ENCODE data around the gene MYL7. TPM values are rescaled to one million over a fixed set of nuclear protein-coding genes. Genes with fewer than 3 reads are reported as not detected.

Gene MYL7
- total RNA-seq, 1 experiment from 2014 or later, result not detected

DNA sequence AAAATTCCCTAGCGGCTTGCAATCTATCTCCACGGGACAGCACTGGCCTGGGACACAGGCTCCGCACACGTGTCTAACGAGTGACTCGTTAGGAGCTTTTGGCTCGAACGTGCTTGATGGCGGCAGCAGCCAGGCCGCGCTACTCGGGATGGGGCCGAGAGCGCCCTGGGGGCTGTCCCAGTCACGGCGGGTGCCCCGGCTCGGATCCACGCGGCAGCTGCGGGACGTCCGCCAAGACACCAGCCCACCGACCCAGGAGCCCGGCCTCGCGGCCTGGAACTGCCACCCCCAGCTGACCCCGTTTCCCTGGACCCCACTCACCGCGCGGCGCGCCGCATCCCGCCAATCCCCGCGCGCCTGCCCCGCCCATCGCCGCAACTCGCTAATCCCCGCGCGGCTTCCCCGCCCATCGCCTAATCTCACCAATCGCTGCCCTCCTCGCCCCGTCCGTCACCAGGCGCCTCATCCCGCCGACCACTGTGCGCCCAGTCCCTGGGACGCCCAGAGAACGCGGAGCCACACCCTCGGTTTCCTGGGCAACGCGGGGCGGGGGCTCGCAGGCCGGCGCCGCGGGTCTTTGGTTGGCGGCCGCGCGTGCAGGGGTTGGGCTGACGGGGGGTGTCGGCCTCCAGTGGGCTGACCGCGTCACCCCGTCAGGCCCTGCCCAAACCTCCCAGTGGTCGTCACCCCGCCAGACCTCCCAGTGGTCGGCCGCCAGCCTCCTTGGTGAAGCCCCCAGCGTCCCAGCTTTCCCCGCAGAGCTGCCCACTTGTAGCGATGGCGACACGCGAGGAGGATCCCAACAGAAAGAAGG lies 17.7 kb downstream of the MYL7 start, which contains the start of gene POLD2:
Gene POLD2, minus strand, starts transcription at position 359 of the 814 bp plus-strand sequence. CDS start 1,495 bp downstream, outside the sequence.
- no TSS peak for BruUV-seq (replicated peaks)
- H3K27ac ChIP-seq (ENCODE audit: low read depth, low read length), result peak within 1 kb of the TSS; percentile 73
- CTCF ChIA-PET, result no interaction called here
- TF ChIP-seq, protein P1, sequence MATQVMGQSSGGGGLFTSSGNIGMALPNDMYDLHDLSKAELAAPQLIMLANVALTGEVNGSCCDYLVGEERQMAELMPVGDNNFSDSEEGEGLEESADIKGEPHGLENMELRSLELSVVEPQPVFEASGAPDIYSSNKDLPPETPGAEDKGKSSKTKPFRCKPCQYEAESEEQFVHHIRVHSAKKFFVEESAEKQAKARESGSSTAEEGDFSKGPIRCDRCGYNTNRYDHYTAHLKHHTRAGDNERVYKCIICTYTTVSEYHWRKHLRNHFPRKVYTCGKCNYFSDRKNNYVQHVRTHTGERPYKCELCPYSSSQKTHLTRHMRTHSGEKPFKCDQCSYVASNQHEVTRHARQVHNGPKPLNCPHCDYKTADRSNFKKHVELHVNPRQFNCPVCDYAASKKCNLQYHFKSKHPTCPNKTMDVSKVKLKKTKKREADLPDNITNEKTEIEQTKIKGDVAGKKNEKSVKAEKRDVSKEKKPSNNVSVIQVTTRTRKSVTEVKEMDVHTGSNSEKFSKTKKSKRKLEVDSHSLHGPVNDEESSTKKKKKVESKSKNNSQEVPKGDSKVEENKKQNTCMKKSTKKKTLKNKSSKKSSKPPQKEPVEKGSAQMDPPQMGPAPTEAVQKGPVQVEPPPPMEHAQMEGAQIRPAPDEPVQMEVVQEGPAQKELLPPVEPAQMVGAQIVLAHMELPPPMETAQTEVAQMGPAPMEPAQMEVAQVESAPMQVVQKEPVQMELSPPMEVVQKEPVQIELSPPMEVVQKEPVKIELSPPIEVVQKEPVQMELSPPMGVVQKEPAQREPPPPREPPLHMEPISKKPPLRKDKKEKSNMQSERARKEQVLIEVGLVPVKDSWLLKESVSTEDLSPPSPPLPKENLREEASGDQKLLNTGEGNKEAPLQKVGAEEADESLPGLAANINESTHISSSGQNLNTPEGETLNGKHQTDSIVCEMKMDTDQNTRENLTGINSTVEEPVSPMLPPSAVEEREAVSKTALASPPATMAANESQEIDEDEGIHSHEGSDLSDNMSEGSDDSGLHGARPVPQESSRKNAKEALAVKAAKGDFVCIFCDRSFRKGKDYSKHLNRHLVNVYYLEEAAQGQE (IDR thresholded peaks at IDR 0.05; ENCODE audit: low read depth), result no peak
- TF ChIP-seq EZH2phosphoT487 (IDR thresholded peaks at IDR 0.05; ENCODE audit: borderline replicate concordance) (no peak), ELF1 (IDR thresholded peaks at IDR 0.05; ENCODE audit: borderline replicate concordance, low read depth) (no peak), TCF7L2 (IDR thresholded peaks at IDR 0.05; ENCODE audit: borderline replicate concordance, extremely low read depth, insufficient read depth, insufficient read length) (peak; percentile 42), ZNF274 (IDR thresholded peaks at IDR 0.05; ENCODE audit: low read depth, low read length) (no peak), CBX3 (IDR thresholded peaks at IDR 0.05; ENCODE audit: low read depth) (no peak), ZFX (IDR thresholded peaks at IDR 0.05) (peak; percentile 89; the same call in 1 of the 2 replicates), CEBPB (IDR thresholded peaks at IDR 0.05; ENCODE audit: low read depth) (no peak), YY1 (IDR thresholded peaks at IDR 0.05; ENCODE audit: extremely low read depth, insufficient replicate concordance, low read depth, low read length) (peak; percentile 57), EGR1 (IDR thresholded peaks at IDR 0.05; ENCODE audit: low read depth) (no peak), FOSL1 (IDR thresholded peaks at IDR 0.05; ENCODE audit: low read depth) (no peak), RAD21 (IDR thresholded peaks at IDR 0.05; ENCODE audit: low read depth) (no peak), EZH2 (IDR thresholded peaks at IDR 0.05) (no peak), JUND (IDR thresholded peaks at IDR 0.05) (no peak), POLR2AphosphoS5 (IDR thresholded peaks at IDR 0.05; ENCODE audit: low read depth, low read length) (peak; percentile 67), SP1 (IDR thresholded peaks at IDR 0.05; ENCODE audit: low read depth) (peak; percentile 92), SRF (IDR thresholded peaks at IDR 0.05; ENCODE audit: low read depth) (no peak)
- TF ChIP-seq, protein P2, sequence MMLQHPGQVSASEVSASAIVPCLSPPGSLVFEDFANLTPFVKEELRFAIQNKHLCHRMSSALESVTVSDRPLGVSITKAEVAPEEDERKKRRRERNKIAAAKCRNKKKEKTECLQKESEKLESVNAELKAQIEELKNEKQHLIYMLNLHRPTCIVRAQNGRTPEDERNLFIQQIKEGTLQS (IDR thresholded peaks at IDR 0.05), result no peak
- TF ChIP-seq, protein P3, sequence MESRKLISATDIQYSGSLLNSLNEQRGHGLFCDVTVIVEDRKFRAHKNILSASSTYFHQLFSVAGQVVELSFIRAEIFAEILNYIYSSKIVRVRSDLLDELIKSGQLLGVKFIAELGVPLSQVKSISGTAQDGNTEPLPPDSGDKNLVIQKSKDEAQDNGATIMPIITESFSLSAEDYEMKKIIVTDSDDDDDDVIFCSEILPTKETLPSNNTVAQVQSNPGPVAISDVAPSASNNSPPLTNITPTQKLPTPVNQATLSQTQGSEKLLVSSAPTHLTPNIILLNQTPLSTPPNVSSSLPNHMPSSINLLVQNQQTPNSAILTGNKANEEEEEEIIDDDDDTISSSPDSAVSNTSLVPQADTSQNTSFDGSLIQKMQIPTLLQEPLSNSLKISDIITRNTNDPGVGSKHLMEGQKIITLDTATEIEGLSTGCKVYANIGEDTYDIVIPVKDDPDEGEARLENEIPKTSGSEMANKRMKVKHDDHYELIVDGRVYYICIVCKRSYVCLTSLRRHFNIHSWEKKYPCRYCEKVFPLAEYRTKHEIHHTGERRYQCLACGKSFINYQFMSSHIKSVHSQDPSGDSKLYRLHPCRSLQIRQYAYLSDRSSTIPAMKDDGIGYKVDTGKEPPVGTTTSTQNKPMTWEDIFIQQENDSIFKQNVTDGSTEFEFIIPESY (IDR thresholded peaks at IDR 0.05; ENCODE audit: extremely low read depth, insufficient replicate concordance, low read length), result no peak
- TF ChIP-seq, protein P4, sequence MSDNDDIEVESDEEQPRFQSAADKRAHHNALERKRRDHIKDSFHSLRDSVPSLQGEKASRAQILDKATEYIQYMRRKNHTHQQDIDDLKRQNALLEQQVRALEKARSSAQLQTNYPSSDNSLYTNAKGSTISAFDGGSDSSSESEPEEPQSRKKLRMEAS (IDR thresholded peaks at IDR 0.05), result peak; percentile 93

More for the DNA sequence above, 17.7 kb downstream of the MYL7 start, which contains the start of gene POLD2:
- Histone ChIP-seq H3K9me3 (ENCODE audit: control insufficient read depth in 1 of 2, insufficient read depth in 1 of 2, low read depth in 1 of 2, low read length in 2 of 2) (no peaks in the 10 kb centered on the region), H4K20me1 (ENCODE audit: insufficient read depth) (no peaks in the 10 kb centered on the region), H3K27me3 (ENCODE audit: insufficient read depth, low read length) (no peaks in the 10 kb centered on the region), H3K4me3 (replicated peaks in 1 of 2; ENCODE audit: low read depth in 1 of 2, low read length in 2 of 2) (peak within 1 kb of the TSS; percentile 69 to 92), H2AFZ (ENCODE audit: low read depth, low read length, poor library complexity, severe bottlenecking) (no peak within 1 kb of the TSS), H3K36me3 (ENCODE audit: control insufficient read depth in 1 of 2, insufficient read depth in 2 of 2, low read length in 2 of 2) (peaks cover 11 to 27% of the 10 kb centered on the region in 2 experiments), H3K9ac (ENCODE audit: low read length) (peak within 1 kb of the TSS; percentile 91), H3K4me2 (ENCODE audit: low read length) (peak within 1 kb of the TSS; percentile 87), H3K79me2 (ENCODE audit: insufficient read depth, low read length) (peaks cover 45% of the 10 kb centered on the region), H3K4me1 (ENCODE audit: control insufficient read depth in 1 of 2, insufficient read depth in 2 of 2, low read length in 2 of 2) (peaks cover 3 to 19% of the 10 kb centered on the region in 2 experiments; a peak in 2 of 4 replicates), H3K9me2 (ENCODE audit: insufficient read depth) (no peaks in the 10 kb centered on the region)
- RAD21 ChIA-PET (ENCODE audit: low non-redundant PET in 1 of 2, low total read pairs in 2 of 2, uncharacterized antibody in 2 of 2, unreplicated experiment in 2 of 2), result no interaction called here
- DNase-seq (ENCODE audit: low read depth, low spot score), result peak; percentile 88
- POLR2A ChIA-PET, result no interaction called here
- intact Hi-C loops (cut with micrococcal nuclease), result loop anchor here (5.0 kb wide), 1 partner anchor 41 kb away; the partner anchor contains the start of gene POLM
- peak; percentile 98 for ATAC-seq

Data from HCT116 (cell line).